NT2/D1 (cell line): ENCODE data around the gene MUC3A.
"Not testable (repeated sequence)": the region's sequence is repeated elsewhere in the genome, so short reads cannot be mapped to it uniquely, and the experiment has no call there.

ENCODE experiments used
- DNase-seq: peaks from one replicate; pipeline ENCODE4 v3.0.0-alpha.2; 2011; ENCODE audit warnings: low read depth, low spot score
- H3K27me3 ChIP-seq: 2 replicates; pipeline ENCODE4 v1.6.0; 2011; ENCODE audit warnings: mild to moderate bottlenecking; ENCODE audit not compliant: insufficient read length, insufficient read depth
- H3K36me3 ChIP-seq: 2 replicates; pipeline ENCODE4 v1.6.1; 2011; ENCODE audit warnings: mild to moderate bottlenecking, low read length, mixed read lengths; ENCODE audit not compliant: insufficient read depth, insufficient read length
- H3K4me1 ChIP-seq: 2 replicates; pipeline ENCODE4 v1.5.1; 2011; ENCODE audit not compliant: insufficient read depth, insufficient read length
- H3K4me3 ChIP-seq: 2 replicates; pipeline ENCODE4 v1.5.1; 2011; ENCODE audit warnings: low read depth; ENCODE audit not compliant: insufficient read length
- H3K9ac ChIP-seq: 2 replicates; pipeline ENCODE4 v1.6.0; 2011; ENCODE audit warnings: low read depth; ENCODE audit not compliant: insufficient read length
- H3K9me3 ChIP-seq: 2 replicates; pipeline ENCODE4 v1.5.1; 2011; ENCODE audit warnings: mild to moderate bottlenecking, low read length; ENCODE audit not compliant: insufficient read depth
- SUZ12 ChIP-seq: IDR thresholded peaks from 2 replicates; pipeline ENCODE4 v1.6.1; 2011; ENCODE audit not compliant: insufficient read length, insufficient read depth; ENCODE audit errors: extremely low read depth
- YY1 ChIP-seq: IDR thresholded peaks from 2 replicates; pipeline ENCODE4 v1.6.1; 2011; ENCODE audit not compliant: insufficient read length, insufficient read depth
- ZNF274 ChIP-seq: IDR thresholded peaks from 2 replicates; pipeline ENCODE4 v1.6.1; 2011; ENCODE audit warnings: mild to moderate bottlenecking, low read depth, low read length

MUC3A gene

DNA sequence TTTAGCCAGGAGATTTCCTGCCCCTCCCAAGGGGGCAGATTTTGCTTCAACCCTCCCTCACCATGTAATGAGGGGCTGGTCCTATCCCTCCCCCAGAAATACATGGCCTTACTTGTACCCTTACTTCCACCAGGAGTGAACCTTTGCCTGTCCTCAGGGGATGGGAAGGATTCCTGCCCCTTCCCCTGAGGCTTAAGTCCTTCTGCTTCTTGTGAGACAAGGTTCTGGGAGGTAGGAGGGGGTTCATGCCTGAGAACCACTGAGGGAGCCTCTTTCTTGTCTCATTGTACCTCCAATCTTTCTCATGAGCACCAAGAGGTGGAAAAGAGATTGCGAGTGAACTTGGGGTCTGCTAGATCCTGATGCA, 19.5 kb upstream of the MUC3A start:
- TF ChIP-seq ZNF274 (no peak), YY1 (no peak), SUZ12 (no peak)
- peaks cover 24% of the 10 kb centered on the region for H3K9me3 ChIP-seq
- no peak for DNase-seq
- peaks cover 6% of the 10 kb centered on the region for H3K4me1 ChIP-seq
- no peaks in the 10 kb centered on the region for H3K27me3 ChIP-seq
- no peak overlapping the region for H3K4me3 ChIP-seq
- H3K36me3 ChIP-seq = no peaks in the 10 kb centered on the region
- H3K9ac ChIP-seq = peak overlapping the region; percentile 1

DNA sequence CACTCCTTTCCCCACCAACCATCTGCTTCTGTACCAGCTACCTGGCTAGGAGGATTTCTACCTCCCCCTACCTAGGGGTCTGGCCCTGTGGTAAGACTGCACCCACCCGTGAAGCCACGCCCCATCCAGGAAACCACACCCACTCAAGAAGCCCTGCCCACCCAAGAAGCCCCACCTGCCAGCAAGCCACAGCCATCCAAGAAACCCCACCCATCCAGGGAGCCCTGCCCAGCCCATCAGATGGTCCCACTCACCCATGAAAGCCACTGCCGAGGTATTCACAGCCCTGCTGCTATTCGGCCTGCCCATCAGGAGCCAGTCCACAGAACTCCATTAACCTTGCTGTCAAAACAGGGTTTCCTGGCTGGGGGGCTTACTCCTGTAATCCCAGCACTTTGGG, 15.6 kb upstream of the MUC3A start:
- no peaks in the 10 kb centered on the region for H3K36me3 ChIP-seq
- H3K9me3 ChIP-seq = peaks cover 24% of the 10 kb centered on the region
- H3K4me1 ChIP-seq = peaks cover 3% of the 10 kb centered on the region
- no peak for TF ChIP-seq SUZ12
- TF ChIP-seq YY1 = no peak
- no peak for TF ChIP-seq ZNF274
- no peak for DNase-seq
- no peak overlapping the region for H3K9ac ChIP-seq
- H3K4me3 ChIP-seq = no peak overlapping the region
- no peaks in the 10 kb centered on the region for H3K27me3 ChIP-seq

DNA sequence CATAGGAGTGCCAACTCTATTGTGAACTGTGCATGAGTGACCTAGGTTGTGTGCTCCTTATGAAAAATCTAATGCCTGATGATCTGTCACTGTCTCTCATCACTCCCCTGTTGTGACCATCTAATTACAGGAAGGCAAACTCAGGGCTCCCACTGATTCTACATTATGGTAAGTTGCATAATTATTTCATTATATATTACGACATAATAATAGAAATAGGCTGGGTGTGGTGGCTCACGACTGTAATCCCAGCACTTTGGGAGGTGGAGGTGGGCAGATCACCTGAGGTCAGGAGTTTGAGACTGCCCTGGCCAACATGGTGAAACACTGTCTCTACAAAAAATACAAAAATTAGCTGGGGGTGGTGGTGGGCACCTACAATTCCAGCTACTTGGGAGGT, 14.0 kb upstream of the MUC3A start:
- H3K9me3 ChIP-seq = peaks cover 24% of the 10 kb centered on the region
- DNase-seq = not testable (repeated sequence)

DNA sequence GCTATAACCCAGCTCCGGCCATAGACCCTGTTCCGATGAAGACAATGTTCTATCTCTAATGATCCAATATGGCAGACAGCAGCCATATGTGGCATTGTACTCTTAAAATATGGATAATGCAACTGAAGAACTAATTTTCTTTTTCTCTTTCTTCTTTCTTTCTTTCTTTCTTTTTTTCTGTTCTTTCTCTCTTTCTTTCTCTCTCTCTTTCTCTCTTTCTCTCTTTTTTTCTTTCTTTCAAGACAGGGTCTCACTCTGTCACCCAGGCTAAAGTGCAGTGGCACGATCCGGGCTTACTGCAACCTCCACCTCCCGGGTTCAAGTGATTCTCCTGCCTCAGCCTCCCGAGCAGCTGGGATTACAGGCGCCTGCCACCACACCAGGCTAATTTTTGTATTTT, 13.2 kb upstream of the MUC3A start:
- H3K4me1 ChIP-seq, H3K36me3 ChIP-seq, H3K27me3 ChIP-seq, DNase-seq, H3K9ac ChIP-seq, H3K4me3 ChIP-seq: not testable (repeated sequence)
- H3K9me3 ChIP-seq = peaks cover 18% of the 10 kb centered on the region

More for the DNA sequence above, 14.0 kb upstream of the MUC3A start:
- H3K4me1 ChIP-seq, H3K36me3 ChIP-seq, H3K27me3 ChIP-seq, H3K9ac ChIP-seq, H3K4me3 ChIP-seq: not testable (repeated sequence)

DNA sequence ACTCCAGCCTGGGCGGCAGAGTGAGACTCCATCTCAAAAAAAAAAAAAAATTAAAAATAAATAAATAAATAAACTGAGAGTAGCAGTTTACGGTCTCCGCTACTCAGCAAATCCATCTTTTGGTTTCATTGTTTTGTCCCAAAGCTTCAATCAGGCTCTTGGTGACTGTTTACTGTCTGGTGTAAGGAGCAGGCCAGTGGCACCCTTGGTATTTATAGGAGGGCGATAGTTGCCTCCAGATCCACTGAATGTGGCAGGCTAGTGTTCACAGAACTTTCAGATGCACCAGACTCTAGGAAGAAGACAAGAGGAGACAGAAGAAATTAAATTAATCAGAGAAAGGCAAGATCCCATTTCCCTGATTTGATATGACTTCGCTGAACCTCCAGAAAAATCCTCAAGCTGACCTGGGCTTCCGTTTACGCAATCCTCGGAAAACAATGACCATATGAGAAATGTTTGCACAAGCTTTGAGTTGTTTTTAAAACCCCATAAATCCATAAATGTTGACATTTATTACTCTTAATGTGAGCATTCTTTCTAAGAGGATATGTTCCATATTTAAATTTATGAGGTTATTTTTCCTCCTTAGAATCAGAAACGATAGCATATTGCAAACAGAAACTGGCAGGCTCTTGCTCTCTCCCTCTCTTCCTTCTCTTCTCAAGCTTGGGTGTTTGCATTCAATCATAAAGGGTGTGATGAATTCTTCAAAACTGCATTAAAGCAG, 7.1 kb upstream of the MUC3A start:
- no peak for TF ChIP-seq YY1
- no peak for TF ChIP-seq SUZ12
- no peak for TF ChIP-seq ZNF274
- Histone ChIP-seq H3K4me3 (no peak overlapping the region), H3K9me3 (peaks cover 7% of the 10 kb centered on the region; the same call in 1 of the 2 replicates), H3K27me3 (no peaks in the 10 kb centered on the region), H3K4me1 (no peaks in the 10 kb centered on the region), H3K36me3 (no peaks in the 10 kb centered on the region), H3K9ac (no peak overlapping the region)
- no peak for DNase-seq

DNA sequence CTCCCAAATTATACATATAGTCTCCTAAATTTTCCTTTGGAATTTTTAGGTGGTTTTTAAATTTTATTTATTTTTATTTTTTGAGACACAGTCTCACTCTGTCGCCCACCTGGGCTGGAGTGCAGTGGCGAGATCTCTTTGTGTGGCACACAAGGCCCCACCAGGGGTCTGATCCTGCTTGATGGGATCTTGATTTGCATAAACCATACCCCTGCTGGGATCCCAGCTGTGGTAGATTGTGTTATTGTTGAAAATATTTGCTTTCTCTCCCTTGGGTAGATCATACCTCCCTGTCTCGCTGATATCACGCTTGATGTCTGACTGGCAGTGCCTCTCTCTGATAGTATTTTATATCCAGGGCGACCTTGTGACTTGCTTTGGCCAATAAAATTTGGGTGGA, 5.6 kb upstream of the MUC3A start:
- no peak for DNase-seq
- TF ChIP-seq ZNF274 = no peak
- TF ChIP-seq YY1 = no peak
- no peak for TF ChIP-seq SUZ12
- H3K4me1 ChIP-seq = no peaks in the 10 kb centered on the region

DNA sequence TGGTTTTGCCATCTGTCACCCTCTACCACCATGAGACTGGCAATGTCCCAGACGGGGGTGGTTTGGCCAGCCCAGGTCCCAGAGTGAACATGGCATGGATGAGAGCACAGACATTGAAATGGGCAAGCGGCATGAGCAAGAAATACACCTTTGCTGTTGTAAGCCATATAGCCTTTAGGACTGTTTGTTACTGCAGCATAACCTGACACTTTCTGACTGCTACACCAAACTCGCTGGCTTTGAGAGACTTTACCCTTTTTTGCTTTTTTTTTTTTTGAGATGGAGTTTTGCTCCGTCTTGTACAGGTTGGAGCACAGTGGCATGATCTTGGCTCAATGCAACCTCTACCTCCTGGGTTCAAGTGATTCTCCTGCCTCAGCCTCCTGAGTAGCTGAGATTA, 5.2 kb upstream of the MUC3A start:
- Histone ChIP-seq H3K9ac (no peak overlapping the region), H3K27me3 (no peaks in the 10 kb centered on the region), H3K4me3 (no peak overlapping the region), H3K9me3 (peaks cover 7% of the 10 kb centered on the region; the same call in 1 of the 2 replicates), H3K36me3 (no peaks in the 10 kb centered on the region), H3K4me1 (peaks cover 2% of the 10 kb centered on the region)
- TF ChIP-seq ZNF274 (no peak), SUZ12 (no peak), YY1 (no peak)
- no peak for DNase-seq

More for the DNA sequence above, 5.6 kb upstream of the MUC3A start:
- Histone ChIP-seq H3K9me3 (peaks cover 7% of the 10 kb centered on the region; the same call in 1 of the 2 replicates), H3K27me3 (no peaks in the 10 kb centered on the region), H3K9ac (no peak overlapping the region), H3K36me3 (no peaks in the 10 kb centered on the region), H3K4me3 (no peak overlapping the region)

DNA sequence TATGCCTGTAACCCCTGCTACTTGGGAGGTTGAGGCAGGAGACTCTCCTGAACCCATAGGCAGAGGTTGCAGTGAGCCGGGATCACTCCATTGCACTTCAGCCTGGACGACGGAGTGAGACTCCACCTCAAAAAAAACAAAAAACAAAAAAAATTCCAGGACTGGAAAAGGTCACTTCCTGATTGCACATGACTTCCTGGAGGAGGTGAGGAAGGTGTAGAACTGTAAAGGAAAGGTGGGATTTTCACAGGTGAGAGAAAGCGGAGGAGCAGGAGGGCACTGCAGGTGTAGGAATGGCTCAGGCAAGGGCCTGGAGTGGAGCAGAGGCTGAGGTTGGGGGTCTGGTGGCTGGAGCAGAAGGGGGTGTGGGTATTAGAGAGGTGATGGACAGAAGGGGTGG, 3.2 kb upstream of the MUC3A start:
- H3K9me3 ChIP-seq = peaks cover 7% of the 10 kb centered on the region; the same call in 1 of the 2 replicates
- H3K4me1 ChIP-seq = peaks cover 13% of the 10 kb centered on the region
- no peak for DNase-seq
- no peak overlapping the region for H3K9ac ChIP-seq
- H3K36me3 ChIP-seq = no peaks in the 10 kb centered on the region
- H3K4me3 ChIP-seq = no peak overlapping the region
- H3K27me3 ChIP-seq = no peaks in the 10 kb centered on the region
- no peak for TF ChIP-seq ZNF274
